ENCODE measurements around the gene RIMOC1.

DNA sequence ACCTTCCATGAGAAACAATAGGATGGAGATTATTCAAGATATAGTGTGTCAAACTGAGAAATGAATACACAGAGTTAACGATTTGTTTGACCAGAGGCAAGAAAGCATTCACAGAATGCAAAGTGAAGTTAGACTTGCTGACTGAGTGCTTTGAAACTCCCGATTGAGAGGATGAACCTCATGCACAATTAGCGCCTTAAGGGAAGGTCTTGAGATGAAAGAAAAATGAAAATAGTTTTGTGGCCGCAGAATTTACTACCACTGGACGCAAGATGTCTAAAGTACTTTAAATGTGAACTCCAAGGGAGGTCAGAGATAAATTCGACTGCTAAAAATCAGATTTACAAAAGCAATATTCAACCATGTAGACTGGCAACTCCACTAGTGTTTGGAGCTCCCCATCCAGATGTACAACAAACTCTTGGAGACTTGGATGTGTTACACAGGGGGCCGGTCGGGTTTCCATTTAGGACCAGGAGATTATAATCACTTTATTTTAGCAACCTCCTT lies 707 bp upstream of the RIMOC1 start:
- no peak for TF ChIP-seq POLR2AphosphoS5 (IDR thresholded peaks at IDR 0.05; ENCODE audit: low read length)
- TF ChIP-seq POLR2AphosphoS2 (IDR thresholded peaks at IDR 0.05; ENCODE audit: low read depth, low read length): no peak
- no peak for TF ChIP-seq RAD21 (IDR thresholded peaks at IDR 0.05; ENCODE audit: insufficient read depth, low read depth, low read length)
- TF ChIP-seq, protein P1, sequence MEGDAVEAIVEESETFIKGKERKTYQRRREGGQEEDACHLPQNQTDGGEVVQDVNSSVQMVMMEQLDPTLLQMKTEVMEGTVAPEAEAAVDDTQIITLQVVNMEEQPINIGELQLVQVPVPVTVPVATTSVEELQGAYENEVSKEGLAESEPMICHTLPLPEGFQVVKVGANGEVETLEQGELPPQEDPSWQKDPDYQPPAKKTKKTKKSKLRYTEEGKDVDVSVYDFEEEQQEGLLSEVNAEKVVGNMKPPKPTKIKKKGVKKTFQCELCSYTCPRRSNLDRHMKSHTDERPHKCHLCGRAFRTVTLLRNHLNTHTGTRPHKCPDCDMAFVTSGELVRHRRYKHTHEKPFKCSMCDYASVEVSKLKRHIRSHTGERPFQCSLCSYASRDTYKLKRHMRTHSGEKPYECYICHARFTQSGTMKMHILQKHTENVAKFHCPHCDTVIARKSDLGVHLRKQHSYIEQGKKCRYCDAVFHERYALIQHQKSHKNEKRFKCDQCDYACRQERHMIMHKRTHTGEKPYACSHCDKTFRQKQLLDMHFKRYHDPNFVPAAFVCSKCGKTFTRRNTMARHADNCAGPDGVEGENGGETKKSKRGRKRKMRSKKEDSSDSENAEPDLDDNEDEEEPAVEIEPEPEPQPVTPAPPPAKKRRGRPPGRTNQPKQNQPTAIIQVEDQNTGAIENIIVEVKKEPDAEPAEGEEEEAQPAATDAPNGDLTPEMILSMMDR (IDR thresholded peaks at IDR 0.05 in 2 of 3, conservative IDR thresholded peaks at IDR 0.05 in 1 of 3; ENCODE audit: control insufficient read depth in 2 of 3, extremely low read depth in 1 of 3, insufficient read depth in 1 of 3, low read depth in 3 of 3, low read length in 3 of 3): no peak
